ENCODE results near the gene NAXD.
"Not testable (repeated sequence)": the region's sequence is repeated elsewhere in the genome, so short reads cannot be mapped to it uniquely, and the experiment has no call there.

NAXD gene

DNA sequence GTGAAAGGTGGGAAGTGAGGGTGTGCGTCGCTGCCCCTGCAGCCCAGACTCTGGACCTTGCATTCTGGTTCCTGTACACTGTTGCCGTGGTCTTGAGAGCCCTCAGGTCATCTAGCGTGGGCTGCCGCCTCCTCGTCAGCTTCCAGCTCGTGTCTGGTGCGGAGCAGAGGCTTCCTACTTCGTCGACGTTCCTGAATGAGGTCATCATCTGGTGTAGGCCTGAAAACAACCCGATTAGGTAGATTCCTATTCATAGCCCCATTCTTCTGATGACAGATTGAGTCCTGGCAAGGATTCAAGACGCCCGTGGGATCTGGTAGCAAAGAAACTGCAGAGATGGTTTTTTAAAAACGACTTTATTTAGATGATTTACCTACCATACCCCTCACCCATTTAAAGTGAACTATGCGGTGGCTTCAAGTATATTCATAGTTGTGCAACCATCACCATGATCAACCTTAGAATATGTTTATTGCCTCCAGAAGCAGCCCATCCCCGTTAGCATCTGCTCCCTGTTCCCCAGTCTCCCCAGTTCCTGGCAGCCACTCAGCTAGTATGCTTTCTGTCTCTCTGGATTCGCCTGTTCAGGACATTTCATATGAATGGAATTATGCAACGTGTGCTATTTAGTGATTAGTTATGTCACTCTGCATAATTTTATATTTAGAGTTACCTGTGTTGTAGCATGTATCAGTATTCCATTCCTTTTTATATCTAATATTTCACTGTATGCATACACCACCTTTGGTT lies 13.8 kb downstream of the NAXD start:
- no peak for DNase-seq

DNA sequence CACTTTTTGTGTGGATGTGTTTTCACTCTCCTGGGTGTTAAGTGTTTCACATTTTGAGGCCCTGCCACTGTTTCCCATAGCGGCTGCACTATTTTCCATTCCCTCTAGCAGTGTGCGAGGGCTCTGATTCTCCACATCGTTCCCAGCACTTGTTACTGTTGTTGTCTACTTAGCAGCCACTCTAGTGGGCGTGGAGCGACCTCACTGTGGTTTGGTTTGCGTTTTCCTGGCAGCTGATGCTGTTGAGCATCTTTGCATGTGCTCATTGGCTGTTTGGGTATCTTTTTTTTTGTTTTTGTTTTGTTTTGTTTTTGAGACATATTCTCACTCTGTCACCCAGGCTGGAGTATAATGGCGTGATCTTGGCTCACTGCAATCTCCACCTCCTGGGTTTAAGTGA lies 14.4 kb downstream of the NAXD start:
- DNase-seq = peak; percentile 16

DNA sequence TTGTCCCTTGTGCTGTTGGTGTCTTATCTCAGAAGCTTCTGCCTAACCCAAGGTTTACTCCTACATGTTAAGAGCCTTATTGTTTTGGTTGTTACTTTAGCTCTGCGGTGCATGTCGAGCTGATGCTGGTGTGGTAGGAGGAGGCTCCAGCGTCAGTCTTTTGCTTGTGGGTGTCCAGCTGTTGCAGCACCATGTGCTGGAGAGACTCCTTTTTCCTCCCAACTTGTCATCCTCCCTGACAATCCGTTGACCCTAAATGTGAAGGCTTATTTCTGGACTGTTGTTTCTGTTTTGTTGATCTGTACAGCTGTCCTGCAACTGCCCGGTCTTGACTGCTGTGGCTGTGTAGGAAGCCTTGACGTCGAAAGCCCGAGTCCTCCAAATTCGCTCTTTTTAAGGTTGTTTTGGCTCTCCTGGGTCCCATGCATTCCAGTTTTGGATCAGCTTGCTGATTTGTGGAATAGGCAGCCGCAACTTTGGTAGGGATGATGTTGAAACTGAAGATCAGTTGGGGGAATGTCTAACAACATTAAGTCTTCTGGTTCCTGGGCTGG lies 15.3 kb downstream of the NAXD start:
- DNase-seq = no peak

DNA sequence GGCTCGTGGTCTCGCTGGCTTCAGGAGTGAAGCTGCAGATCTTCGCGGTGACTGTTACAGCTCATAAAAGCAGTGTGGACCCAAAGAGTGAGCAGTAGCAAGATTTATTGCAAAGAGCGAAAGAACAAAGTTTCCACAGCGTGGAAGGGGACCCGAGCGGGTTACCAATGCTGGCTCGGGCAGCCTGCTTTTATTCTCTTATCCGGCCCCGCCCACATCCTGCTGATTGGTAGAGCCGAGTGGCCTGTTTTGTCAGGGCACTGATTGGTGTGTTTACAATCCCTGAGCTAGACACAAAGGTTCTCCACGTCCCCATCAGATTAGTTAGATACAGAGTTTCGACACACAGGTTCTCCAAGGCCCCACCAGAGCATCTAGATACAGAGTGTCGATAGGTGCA lies 16.9 kb downstream of the NAXD start:
- DNase-seq = not testable (repeated sequence)

DNA sequence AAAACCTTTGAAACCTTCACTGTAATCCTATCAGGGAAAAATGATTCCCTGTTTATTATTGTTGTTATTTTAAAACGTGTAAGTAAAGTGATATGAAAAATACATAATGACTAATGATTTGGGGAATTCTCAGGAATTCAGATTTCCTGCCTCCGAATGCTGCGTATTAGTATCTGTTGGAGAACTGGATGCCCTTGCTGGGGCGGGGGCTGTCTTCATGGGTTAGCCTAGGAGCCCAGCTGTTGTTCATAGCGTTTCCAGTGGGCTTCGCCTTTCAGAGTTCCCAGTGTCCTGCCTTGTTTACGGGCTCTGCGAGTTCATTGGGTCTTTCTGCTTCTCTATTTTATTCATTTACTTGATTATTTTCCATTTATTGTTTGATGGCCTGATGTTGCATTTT lies 18.4 kb downstream of the NAXD start:
- no peak for DNase-seq

DNA sequence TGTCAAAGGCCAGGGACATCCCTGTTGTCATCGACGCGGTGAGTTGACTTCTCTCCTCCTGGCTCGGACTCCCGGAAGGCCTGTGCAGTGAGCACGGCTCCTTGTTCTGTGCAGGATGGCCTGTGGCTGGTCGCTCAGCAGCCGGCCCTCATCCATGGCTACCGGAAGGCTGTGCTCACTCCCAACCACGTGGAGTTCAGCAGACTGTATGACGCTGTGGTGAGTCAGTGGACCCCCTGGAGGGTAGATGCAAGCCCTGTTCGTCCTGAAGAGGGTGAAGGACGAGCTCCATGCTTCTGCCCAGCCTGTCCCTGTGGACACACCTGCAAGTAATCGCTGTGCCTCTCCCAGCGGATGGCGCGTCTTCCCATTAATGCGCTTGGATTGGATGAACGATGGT lies 19.2 kb downstream of the NAXD start:
- DNase-seq = no peak

DNA sequence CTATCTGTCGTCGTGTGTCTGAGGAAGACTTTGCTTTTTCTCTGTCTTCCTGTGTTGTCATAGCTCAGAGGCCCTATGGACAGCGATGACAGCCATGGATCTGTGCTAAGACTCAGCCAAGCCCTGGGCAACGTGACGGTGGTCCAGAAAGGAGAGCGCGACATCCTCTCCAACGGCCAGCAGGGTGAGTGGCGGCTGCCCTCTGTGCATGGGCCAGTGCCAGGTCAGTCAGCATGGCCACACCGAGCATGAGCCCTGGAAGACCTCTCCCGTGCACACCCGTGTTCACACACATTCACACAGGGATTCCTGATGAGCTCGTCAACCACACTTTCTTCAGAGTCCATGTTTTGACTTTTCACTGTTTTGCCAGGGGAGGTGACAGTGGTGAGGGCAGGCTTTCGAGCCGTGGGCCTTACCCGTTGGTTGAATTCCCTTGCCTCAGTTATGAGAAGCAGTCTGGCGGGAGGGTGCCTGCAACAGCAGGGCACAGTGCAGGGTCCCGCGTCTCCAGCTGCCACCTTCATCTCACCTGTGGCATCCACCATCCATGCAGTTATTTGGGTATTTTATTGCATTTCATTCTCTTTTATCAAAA lies 20.2 kb downstream of the NAXD start:
- DNase-seq = no peak

DNA sequence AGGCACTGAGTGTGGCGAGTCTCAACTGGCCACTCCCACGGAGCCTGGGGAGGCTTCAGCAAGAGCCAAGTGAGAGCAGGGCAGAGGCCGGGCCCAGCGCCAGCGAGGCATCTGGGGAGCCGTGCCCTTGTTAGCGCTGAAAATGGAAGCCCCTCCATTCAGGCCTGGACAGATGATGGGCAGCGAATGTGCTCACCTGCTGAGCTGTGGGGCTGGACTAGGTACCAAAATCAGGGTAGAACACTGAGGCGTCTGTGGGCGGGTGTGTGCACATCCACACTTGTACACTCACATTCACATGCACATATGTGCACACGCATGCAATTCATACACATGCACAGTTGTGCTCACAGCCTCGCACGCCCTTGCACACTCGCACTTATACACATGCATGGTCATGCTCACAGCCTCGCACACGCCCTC lies 20.7 kb downstream of the NAXD start:
- no peak for DNase-seq

DNA sequence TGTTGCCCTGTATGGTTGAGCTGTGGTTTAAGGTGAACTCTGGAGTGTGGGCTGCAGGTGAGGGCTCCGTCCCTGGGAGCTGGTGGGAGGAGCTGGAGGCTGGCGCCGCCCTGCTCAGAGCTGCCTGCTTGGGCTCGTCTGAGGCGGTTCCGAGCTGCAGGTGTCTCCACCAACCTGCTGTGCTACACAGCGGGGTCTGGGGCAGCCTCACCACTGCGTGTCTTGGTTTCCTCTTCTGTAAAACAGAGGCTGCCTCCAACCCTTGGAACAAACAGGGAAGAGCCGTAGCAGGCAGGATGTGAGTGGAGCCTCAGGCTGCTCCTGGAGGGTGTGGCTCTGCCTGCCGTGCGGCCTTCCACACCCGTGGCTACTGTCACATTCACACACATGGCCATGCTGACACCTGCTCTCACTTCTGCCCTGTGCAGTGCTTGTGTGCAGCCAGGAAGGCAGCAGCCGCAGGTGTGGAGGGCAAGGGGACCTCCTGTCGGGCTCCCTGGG lies 21.4 kb downstream of the NAXD start:
- no peak for DNase-seq

DNA sequence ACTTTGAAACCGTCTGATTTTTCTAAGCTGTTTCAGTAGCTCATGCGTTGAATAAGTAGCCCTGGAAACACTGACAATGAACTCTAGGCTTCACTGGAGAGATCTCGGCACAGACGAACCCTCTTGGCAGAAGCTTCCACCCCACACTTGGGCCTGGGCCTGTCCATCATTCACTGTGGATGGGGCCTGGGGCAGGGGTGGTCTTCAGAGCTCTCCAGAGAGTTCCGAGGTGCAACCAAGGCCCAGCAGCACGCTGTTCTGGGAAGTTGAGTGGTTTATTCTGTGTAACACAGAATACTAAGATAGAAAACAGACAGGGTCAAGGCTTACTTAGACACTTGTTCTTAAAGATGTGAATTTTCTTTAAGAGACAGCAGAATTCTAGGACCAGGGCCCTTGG lies 21.9 kb downstream of the NAXD start:
- no peak for DNase-seq

DNA sequence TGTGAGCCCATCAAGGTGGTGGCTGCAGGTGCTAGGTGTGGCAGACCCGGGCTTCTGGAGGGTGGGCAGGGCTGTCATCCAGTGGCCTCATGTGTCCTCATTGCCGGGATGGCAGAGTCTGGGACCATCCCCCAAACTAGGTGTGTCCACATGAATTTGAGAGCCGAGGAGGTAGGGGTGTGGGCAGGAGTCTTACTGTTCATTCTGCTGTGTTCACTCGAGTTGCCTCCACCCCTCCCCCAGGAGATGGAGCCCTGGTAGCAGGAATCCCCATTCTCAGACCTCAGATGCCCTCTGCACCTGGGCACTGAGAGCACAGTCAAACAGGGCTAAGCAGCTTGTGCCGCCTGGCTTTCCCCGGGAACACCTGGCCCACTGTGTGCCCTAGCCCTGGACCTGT lies 22.4 kb downstream of the NAXD start:
- no peak for DNase-seq

DNA sequence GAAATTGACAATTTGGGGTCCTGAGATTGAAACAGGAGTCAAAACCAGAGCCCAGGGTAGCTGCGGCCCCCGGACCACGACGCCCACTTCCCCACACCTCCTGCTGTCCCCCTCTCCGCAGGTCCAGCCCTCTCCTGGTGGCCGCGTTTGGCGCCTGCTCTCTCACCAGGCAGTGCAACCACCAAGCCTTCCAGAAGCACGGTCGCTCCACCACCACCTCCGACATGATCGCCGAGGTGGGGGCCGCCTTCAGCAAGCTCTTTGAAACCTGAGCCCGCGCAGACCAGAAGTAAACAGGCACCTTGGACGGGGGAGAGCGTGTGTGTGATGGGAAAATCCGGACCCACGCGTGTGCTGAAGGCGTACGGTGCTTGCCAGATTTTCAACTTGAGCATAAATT lies 22.9 kb downstream of the NAXD start:
- DNase-seq = no peak

DNA sequence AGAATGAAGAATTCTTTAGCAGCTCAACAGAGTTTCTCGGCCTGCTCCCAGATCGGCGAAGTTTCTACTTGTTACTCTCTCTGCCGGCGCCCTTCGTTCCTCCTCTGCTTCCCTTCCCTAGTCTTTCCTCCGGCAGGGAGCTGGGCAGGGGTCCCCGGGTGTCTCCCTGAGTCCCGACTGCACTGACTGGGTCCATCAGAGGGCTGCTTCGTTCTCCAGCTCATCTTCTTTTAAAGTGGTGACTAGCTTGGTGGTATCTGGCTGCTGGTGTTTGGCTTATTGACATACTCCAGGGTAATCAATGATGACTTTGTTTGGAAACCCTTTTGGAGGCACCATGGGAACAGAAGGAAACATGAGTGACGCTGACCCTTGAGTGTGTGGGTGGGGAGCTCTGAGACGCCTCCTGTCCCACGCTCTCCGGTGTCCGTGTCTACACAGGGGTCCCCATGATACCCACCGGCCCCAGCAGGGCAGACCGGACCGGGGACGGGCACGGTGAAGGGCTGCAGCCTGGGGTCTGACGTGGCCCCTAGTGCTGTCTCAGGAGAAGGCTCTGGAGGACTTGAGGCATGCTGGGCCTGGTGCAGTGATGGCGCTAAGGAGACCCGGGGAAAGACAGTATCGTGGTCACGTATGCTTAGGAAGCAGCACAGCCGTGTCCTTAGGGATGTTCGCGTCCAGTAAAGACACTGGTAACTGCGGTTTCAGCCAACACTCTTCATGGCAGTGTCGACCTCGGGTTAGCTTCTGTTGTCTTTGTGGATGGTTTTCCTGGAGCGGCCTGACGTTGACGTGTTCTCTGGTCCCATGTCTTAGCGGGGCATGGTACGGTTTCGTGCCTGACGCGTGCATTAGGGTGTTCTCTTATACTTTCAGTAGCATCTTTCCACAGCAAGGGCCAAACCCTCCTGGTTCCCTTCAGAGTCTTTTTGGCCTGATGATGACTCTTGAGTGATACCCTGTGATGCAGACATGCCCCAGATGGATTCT lies 23.8 kb downstream of the NAXD start:
- DNase-seq = no peak

DNA sequence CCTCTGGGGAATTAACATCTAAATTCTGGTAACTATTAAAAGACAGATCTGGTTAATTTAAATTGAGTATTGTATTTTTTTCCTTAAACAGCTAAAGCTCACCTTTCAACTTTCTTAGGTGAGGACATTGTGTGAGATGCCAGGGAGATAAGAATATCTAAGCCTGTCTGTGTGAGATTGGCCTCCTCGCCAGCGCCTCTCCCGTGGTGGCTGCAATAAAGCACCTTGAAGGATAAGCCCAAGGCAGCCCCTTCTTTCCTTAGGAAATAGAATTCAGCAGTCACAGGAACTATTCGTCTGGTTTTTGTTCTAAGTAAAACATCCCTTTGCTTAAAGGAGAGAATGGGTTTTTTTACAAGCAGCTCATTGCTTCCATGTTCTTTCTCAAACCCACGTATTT lies 24.6 kb downstream of the NAXD start:
- DNase-seq = no peak

DNA sequence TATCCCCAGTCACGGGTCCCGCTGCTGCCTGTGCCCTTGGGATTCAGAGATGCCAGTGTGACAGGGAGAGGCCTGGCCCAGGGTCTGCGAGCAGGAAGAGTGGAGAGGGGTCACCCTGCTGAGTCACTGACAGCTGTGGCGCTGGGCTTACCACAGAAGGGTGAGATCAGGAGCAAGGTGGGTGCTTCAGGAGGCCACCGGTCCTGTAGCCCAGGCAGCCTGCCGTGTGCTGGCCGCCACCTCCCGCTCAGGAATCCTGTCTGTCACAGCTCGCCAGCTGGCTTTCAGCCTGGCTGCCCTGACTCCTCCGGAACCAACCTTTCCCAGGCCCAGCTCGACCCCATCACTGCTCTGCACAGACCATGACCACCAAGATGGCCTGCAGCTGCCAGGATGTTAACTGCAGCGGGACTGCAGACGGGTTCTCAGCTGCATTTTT lies 25.3 kb downstream of the NAXD start:
- no peak for DNase-seq

DNA sequence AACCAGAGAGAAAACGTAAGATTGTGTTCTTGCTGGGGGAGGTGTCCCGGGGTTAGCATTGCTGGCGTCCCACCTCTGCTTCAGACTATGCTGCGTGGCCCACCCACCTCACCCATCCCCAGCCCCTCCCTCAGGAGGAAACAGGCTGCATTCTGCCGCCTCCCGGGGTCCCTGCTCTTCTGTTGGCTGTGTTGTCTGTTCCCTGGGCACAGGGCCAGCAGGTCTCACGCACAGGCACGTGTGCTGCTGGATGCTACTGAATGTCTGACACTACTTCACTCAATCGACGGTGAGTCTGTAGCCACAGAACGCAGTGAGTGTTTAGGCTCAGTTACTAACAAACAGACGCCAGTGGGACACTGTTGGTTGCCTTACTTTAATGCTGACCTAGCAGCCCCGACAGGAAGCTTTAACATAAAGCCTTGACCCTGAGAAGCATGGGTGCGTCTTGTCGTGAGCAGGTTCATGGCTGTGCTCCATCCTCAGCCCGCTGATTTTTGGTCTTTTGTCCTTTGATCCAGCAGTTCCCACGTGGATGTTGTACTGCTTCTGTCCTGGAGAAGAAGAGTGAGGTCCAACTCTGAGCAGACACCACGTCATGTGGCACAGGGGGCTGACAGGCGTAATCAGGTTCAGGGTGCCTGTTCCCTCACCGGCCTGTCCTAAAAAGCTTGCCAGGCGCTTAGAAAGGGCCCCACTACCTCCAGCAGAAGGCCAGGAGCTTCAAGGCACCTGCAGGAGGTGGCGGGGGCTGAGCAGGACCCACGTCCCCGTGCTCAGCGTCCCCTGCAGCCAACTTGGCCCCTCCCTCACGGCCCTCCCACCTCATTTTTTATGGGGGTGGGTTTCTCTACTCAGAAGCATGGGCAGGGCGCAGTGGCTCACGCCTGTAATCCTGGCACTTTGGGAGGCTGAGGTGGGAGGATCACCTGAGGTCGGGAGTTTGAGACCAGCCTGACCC lies 26.0 kb downstream of the NAXD start:
- no peak for DNase-seq

DNA sequence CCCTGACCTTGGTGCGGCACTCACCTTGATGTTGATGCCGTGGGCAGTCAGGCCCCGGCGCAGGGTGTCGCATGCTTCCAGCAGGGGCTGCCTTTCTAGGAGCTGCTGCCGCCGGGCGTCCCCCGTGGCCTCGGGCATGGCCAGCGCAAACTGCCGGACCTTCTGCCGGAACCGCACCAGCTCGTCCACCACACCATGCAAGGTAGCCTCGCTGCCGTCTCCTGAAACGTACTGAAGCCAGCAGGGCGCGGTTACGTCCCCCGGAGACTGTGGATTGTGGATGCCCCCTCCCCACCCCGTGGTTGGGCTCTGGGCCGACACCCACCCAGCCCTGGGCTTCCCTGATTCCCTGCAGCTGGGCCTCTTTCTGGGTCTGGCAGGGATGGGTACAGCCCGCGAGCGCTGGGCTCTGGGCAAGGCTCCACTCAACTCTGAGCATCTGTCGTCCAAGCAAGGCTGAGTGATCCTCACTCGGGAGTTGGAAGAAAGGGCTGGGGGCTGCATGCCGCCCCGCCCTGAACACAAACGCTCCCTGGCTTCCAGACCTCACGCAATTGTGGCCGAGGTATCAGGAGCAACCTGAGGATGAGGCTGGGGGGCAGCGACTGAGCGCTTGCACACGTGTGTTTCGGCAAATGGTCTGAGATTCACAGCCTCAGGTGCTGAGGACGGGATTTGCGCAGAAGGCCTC lies 27.1 kb downstream of the NAXD start:
- no peak for DNase-seq

DNA sequence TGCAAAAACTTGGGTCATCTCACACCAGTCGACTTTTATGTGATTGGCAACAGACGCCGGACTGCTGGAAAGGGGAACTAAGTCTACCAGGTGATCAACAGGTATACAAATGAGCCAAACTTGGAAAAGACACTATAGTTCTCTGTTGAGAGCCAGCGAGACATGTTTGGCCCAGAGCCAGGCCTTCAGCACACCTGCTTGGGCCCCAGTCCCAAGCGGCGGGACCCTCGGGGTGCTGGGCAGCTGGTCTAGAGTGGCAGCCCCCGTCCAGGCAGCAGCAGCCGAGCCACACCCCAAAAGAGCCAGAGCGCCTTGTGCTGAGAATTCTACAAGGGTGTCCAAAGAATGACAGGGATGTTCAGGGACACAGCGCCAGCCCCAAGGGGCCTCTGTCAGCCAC lies 28.0 kb downstream of the NAXD start:
- no peak for DNase-seq

DNA sequence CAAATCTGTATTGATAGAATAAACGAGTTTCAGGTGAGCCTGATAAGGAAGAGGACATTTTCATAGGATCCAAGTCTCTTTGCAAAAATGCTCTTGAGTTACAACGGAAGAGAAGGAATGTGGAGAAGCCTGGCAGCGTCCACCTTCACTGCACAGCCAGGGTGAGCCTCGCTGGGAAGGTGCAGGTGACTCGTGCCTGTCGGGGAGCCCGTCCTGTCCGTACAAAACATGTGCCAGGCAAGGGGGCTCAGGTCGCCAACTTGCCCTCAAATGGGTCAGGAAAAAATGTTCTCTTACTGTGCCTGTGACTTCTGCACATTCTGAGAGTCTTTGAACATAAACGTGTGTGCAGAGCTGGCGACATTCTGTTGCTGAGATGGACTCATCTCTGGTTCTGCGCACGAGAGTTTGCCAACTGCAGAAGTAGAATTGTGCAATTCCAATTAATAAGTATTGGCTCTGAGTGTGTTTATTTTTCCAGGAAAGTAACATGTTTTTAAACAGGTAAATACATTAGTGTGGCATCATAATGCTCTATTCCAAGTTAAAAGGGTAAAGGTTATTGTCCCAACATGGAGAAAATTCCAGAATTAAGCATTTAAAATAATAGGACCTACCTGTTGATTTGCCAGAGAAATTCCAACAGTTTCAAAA lies 28.6 kb downstream of the NAXD start:
- DNase-seq = no peak

DNA sequence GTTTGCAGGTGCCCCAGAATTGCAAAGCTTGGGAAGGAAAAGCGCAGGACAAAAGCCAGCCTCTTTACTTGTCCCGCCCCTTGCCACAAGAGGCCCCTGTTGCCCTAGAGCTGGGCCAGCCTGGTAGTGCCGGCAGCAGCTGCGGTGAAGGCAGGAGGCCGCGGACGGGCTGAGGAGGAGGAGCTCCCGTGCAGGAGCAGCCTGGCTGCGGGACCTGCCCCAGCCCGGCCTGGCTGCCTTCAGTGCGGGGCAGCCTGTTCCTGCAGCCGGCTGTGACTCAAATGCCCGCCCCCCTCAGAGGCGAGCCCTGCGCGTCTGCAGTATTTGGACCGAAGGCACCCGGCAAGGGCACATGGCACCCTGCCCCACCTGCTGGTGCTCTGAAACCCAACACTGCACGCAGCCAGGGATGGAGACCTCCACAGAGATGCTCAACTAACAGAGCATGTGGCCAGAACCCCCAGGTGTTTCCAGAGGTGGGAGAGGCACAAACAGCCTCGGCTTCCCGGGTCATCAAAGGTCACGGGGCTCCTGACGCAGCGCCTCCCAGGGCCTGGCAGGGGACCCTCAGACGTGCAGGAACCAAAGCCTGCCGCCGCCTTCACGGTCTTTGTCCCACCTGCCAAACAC lies 29.7 kb downstream of the NAXD start:
- DNase-seq = peak; percentile 53
